ENCODE measurements around the gene MS4A14. TPM values are rescaled to one million over a fixed set of nuclear protein-coding genes. Genes with fewer than 3 reads are reported as not detected.
"Not testable (repeated sequence)": the region's sequence is repeated elsewhere in the genome, so short reads cannot be mapped to it uniquely, and the experiment has no call there.

Gene MS4A14
- polyA plus RNA-seq, 1 donor: 0.48 TPM

- DNase-seq (ENCODE audit: low read depth): no peak
Measured at GRCh38 chr11:60389279-60389910, 6.9 kb upstream of the MS4A14 start.

- DNase-seq (ENCODE audit: low read depth): no peak
Measured at GRCh38 chr11:60390419-60390818, 5.8 kb upstream of the MS4A14 start.

GRCh38 chr11:60392361-60392760 is 3.9 kb upstream of the MS4A14 start:
- no peak for DNase-seq (ENCODE audit: low read depth)

GRCh38 chr11:60393016-60393415 is 3.2 kb upstream of the MS4A14 start:
- no peak for DNase-seq (ENCODE audit: low read depth)

- DNase-seq (ENCODE audit: low read depth): no peak
Measured at GRCh38 chr11:60394666-60395380, 1.4 kb upstream of the MS4A14 start.

- DNase-seq (ENCODE audit: low read depth): no peak
Measured at GRCh38 chr11:60396799-60397198, 540 bp downstream of the MS4A14 start.

- DNase-seq (ENCODE audit: low read depth): no peak
Measured at GRCh38 chr11:60420015-60420414, 23.8 kb downstream of the MS4A14 start.

- DNase-seq (ENCODE audit: low read depth): no peak
Measured at GRCh38 chr11:60422609-60423008, 26.4 kb downstream of the MS4A14 start.

GRCh38 chr11:60428517-60428916 is 32.3 kb downstream of the MS4A14 start:
- no peak for DNase-seq (ENCODE audit: low read depth)

- no peak for DNase-seq (ENCODE audit: low read depth)
Measured at GRCh38 chr11:60429272-60429671, 33.0 kb downstream of the MS4A14 start, which contains the start of gene MS4A5. TSS of gene MS4A5 (plus strand) at chr11:60429572. CDS start at chr11:60429675, 103 bp downstream.

GRCh38 chr11:60431251-60431650 is 35.0 kb downstream of the MS4A14 start:
- DNase-seq (ENCODE audit: low read depth): no peak

GRCh38 chr11:60433401-60433800 is 37.1 kb downstream of the MS4A14 start:
- no peak for DNase-seq (ENCODE audit: low read depth)

GRCh38 chr11:60447070-60447469 is 50.8 kb downstream of the MS4A14 start:
- no peak for DNase-seq (ENCODE audit: low read depth)

GRCh38 chr11:60447846-60448245 is 51.6 kb downstream of the MS4A14 start:
- no peak for DNase-seq (ENCODE audit: low read depth)

GRCh38 chr11:60451185-60451584 is 54.9 kb downstream of the MS4A14 start:
- not testable (repeated sequence) for DNase-seq (ENCODE audit: low read depth)

- no peak for DNase-seq (ENCODE audit: low read depth)
Measured at GRCh38 chr11:60454212-60454611, 58.0 kb downstream of the MS4A14 start.

- no peak for DNase-seq (ENCODE audit: low read depth)
Measured at GRCh38 chr11:60455531-60456042, 59.3 kb downstream of the MS4A14 start, which contains the start of gene MS4A1. TSS of gene MS4A1 (plus strand) at chr11:60455847. CDS start at chr11:60462375, 6,528 bp downstream.

- no peak for DNase-seq (ENCODE audit: low read depth)
Measured at GRCh38 chr11:60457576-60457975, 61.3 kb downstream of the MS4A14 start.

- no peak for DNase-seq (ENCODE audit: low read depth)
Measured at GRCh38 chr11:60459345-60459744, 63.1 kb downstream of the MS4A14 start.
